HFFc6 (cell line): ENCODE measurements around the gene TSPYL6. TPM values are rescaled to one million over a fixed set of nuclear protein-coding genes. Genes with fewer than 3 reads are reported as not detected.

Source experiments
- DNase-seq: peaks from one replicate; pipeline ENCODE4 v3.0.0-alpha.2; 2018
- H3K27ac Mint-ChIP-seq: 2 replicates; pipeline ENCODE4 v1.8.0; 2020; ENCODE audit warnings: mild to moderate bottlenecking, mixed read lengths
- H3K27me3 Mint-ChIP-seq: 2 replicates; pipeline ENCODE4 v1.8.0; 2021; ENCODE audit warnings: mild to moderate bottlenecking, moderate library complexity, mixed read lengths; ENCODE audit not compliant: insufficient read depth
- H3K36me3 Mint-ChIP-seq: 2 replicates; pipeline ENCODE4 v1.8.0; 2021; ENCODE audit warnings: low read depth, mixed read lengths
- H3K4me1 Mint-ChIP-seq: 2 replicates; pipeline ENCODE4 v1.8.0; 2020; ENCODE audit warnings: low read depth, mixed read lengths
- H3K4me3 Mint-ChIP-seq: 2 replicates; pipeline ENCODE4 v1.8.0; 2020; ENCODE audit warnings: mild to moderate bottlenecking, moderate library complexity, mixed read lengths
- H3K9me3 Mint-ChIP-seq: 2 replicates; pipeline ENCODE4 v1.8.0; 2020; ENCODE audit warnings: mild to moderate bottlenecking, mixed read lengths
- total RNA-seq, 6 experiments: library from RNA; stranded (reverse); fragmentation: NEBNext Ultra II Directional; extraction: Animal tissue kit (Norgen Biotek cat#: 25700); gene quantifications; 2 replicates in 1 of 6; 3 replicates in 5 of 6; pipeline ENCODE4 v1.2.3, GENCODE V29; 2021
- TF ChIP-seq, protein P1 (sequence below): fragments of 200-600 bp; sonication (generic); IDR thresholded peaks from 2 replicates; pipeline ENCODE4 v1.5.0; 2021; ENCODE audit warnings: antibody characterized with exemption, mild to moderate bottlenecking

Gene TSPYL6
- total RNA-seq, 6 experiments from 2014 or later, result not detected

DNA sequence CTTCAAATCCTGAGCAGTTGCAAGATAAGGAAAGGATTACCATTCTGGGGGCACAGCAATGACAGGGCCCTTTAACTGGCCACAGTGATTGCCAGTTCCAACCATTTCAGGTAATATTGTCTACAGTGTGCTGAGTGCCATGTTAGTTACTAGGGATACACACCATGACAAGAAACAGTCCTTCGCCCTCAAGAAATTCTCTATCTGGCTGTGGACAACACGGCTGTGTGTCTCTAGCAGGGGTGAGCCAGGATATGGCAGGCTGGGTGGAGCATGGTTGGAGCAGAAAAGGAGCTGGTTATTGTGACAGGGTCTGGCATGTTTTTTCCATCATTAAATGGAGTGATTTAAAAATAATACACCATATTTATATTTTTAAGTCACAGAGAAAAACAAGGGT is 31.0 kb downstream of the TSPYL6 start:
- TF ChIP-seq, protein P1, sequence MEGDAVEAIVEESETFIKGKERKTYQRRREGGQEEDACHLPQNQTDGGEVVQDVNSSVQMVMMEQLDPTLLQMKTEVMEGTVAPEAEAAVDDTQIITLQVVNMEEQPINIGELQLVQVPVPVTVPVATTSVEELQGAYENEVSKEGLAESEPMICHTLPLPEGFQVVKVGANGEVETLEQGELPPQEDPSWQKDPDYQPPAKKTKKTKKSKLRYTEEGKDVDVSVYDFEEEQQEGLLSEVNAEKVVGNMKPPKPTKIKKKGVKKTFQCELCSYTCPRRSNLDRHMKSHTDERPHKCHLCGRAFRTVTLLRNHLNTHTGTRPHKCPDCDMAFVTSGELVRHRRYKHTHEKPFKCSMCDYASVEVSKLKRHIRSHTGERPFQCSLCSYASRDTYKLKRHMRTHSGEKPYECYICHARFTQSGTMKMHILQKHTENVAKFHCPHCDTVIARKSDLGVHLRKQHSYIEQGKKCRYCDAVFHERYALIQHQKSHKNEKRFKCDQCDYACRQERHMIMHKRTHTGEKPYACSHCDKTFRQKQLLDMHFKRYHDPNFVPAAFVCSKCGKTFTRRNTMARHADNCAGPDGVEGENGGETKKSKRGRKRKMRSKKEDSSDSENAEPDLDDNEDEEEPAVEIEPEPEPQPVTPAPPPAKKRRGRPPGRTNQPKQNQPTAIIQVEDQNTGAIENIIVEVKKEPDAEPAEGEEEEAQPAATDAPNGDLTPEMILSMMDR, result no peak
- Mint-ChIP-seq H3K27me3 (peaks cover 3% of the 10 kb centered on the region; the same call in 1 of the 2 replicates), H3K4me3 (no peak overlapping the region), H3K9me3 (no peaks in the 10 kb centered on the region), H3K27ac (no peak overlapping the region), H3K36me3 (peaks cover 4% of the 10 kb centered on the region; the same call in 1 of the 2 replicates), H3K4me1 (no peaks in the 10 kb centered on the region)
- no peak for DNase-seq

DNA sequence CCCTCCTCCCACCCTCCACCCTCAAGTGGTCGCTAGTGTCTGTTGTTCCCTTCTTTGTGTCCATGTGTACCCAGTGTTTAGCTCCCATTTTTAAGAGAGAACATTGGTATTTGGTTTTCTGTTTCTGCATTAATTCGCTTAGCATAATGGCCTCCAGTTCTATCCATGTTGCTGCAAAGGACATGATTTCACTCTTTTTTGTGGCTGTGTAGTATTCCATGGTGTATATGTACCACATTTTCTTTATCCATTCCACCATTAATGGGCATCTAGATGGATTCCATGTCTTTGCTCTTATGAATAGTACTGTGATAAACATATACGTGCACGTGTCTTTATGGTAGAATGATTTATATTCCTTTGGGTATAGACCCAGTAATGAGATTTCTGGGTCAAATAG is 42.9 kb downstream of the TSPYL6 start:
- TF ChIP-seq, protein P1, result no peak
- peaks cover 22% of the 10 kb centered on the region for H3K9me3 Mint-ChIP-seq
- peaks cover 36% of the 10 kb centered on the region for H3K4me1 Mint-ChIP-seq
- H3K27me3 Mint-ChIP-seq, result no peaks in the 10 kb centered on the region; the same call in 1 of the 2 replicates
- no peak overlapping the region for H3K27ac Mint-ChIP-seq
- H3K4me3 Mint-ChIP-seq, result no peak overlapping the region
- H3K36me3 Mint-ChIP-seq, result peaks cover 19% of the 10 kb centered on the region
- no peak for DNase-seq

DNA sequence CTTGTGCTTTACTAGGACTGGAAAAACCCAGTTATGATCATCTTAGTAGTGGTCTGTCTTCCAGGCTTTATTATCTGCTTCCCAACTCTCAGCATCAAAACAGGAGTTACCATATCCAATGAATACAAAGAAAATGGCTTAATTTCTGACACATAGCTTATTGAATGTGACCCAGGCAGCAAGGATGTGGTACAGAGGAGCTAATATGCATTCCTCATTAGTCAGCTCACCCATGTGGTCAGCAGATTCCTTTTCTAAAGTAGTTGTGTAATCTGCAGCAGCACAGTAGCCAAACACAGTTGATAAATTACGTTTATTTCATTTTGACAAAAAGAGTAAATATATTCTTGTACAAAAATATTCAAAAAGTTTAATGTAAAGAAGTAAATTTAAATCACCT is 43.6 kb downstream of the TSPYL6 start:
- TF ChIP-seq, protein P1, result no peak
- H3K4me1 Mint-ChIP-seq, result peaks cover 42% of the 10 kb centered on the region
- peak overlapping the region; percentile 52; the same call in 1 of the 2 replicates for H3K27ac Mint-ChIP-seq
- DNase-seq, result peak; percentile 91
- peaks cover 19% of the 10 kb centered on the region for H3K36me3 Mint-ChIP-seq
- peaks cover 22% of the 10 kb centered on the region for H3K9me3 Mint-ChIP-seq
- H3K4me3 Mint-ChIP-seq, result peak overlapping the region; percentile 14; the same call in 1 of the 2 replicates
- H3K27me3 Mint-ChIP-seq, result no peaks in the 10 kb centered on the region; the same call in 1 of the 2 replicates

DNA sequence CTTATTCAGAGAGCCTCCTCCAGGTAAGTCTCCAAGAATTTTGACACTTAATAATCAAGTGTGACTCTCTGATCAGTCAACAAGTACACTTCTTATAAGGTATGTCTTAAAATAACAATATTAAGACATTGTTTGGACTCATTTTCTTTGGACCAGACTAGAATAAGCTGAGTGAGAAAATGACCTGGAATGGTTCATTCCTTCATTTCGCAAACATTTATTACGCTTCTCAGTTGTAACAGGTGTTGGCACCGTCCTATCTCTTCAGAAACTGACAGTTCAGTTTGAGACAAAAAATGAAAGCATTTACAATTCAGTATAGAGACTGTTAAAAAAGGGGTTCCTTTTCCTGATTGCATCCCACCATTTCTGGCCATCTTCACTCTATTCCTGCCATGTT is 46.6 kb downstream of the TSPYL6 start:
- H3K36me3 Mint-ChIP-seq, result peaks cover 11% of the 10 kb centered on the region
- peaks cover 12% of the 10 kb centered on the region for H3K9me3 Mint-ChIP-seq
- DNase-seq, result no peak
- H3K27ac Mint-ChIP-seq, result no peak overlapping the region
- H3K4me1 Mint-ChIP-seq, result peaks cover 60% of the 10 kb centered on the region
- peak overlapping the region; percentile 64; the same call in 1 of the 2 replicates for H3K4me3 Mint-ChIP-seq
- no peaks in the 10 kb centered on the region for H3K27me3 Mint-ChIP-seq
- TF ChIP-seq, protein P1, result no peak

DNA sequence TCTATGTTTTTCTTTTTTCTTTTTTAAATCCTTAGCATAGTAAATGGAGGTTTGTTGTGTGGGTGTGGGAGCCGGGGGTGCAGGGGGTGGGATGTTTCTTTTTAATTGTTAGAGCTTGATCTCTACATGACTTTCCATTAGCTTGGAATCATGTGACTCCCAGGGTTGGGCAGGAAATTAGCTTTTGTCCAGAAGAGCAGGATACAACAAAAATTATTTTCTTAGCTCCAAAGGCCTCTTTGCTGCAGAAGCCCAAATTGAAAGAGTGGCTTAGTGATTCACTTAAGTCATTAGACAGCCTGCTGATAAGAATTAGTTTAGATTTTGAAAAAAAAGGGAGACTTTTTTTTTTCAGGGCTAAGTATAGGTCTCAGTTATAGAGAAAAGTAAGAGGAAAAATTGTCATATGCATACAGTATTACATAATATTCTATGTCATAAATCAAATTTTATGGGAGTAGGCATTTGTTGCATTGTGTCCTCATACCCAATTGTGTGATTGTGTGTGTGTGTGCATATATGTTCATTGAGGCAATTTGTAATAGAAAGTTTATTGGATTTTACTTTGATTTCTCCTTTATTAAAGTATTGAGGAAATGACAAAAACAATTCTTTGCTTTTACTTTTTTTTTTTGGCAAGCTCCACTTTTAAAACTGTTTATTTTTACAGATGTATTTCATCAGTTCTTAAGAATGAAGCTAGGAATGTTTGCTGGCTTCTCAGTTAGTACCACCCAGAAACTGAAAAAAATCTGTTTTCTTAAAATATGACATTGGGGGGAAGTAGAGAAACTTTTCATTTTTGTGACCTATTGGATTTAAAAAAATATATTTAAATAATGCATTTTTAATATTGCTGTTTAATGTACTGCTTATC is 47.4 kb downstream of the TSPYL6 start:
- H3K27me3 Mint-ChIP-seq, result no peaks in the 10 kb centered on the region
- H3K4me1 Mint-ChIP-seq, result peaks cover 61% of the 10 kb centered on the region
- peak; percentile 25 for DNase-seq
- H3K4me3 Mint-ChIP-seq, result peak overlapping the region; percentile 64
- H3K27ac Mint-ChIP-seq, result peak overlapping the region; percentile 70
- 0 out of 2 replicates have a peak, but pooled peaks cover 5% of the 10 kb centered on the region for H3K36me3 Mint-ChIP-seq
- H3K9me3 Mint-ChIP-seq, result peaks cover 6% of the 10 kb centered on the region; the same call in 1 of the 2 replicates
- TF ChIP-seq, protein P1, result no peak
